Sigmoid colon (tissue), 4 donors: ENCODE results near the gene CRELD2.

Source experiments
- POLR2A ChIP-seq, 2 donors: fragments of 450-650 bp; IDR thresholded peaks; one replicate each; pipeline ENCODE4 v1.6.1; 2016; ENCODE audit warnings: antibody characterized with exemption in 2 of 2, mild to moderate bottlenecking in 2 of 2, moderate library complexity in 2 of 2
- POLR2AphosphoS5 ChIP-seq, 4 donors: sonication (generic); formaldehyde crosslinking; IDR thresholded peaks; one replicate each; pipeline ENCODE4 v1.6.1; 2017; ENCODE audit warnings: antibody characterized with exemption in 4 of 4
- TF ChIP-seq, protein P1 (sequence below), 4 experiments: fragments of 450-650 bp in 3 of 4; fragments of 200-600 bp in 1 of 4; IDR thresholded peaks; one replicate each; pipeline ENCODE4 v1.5.1; 2016 to 2019; ENCODE audit warnings: antibody characterized with exemption in 4 of 4, mild to moderate bottlenecking in 3 of 4, moderate library complexity in 2 of 4

DNA sequence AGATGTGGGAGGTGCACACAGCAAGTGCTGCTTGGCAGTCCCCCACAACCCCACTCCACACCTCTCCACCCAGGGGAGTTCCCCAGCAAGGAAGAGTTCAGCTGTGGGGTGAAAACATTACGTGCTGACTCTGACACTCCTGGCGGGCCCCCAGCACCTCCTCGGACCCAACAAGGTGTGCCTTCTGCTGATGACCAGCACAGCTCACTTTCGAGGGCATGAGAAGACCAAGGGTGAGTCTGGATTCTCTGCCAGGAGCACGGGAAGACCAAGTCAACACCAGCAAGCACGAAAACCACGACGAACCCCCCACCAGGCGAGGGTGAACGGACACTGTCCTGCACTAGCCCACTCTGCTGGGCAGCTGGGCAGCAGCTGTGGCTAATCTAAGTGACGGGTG lies 1.6 kb upstream of the CRELD2 start:
- TF ChIP-seq, protein P1, sequence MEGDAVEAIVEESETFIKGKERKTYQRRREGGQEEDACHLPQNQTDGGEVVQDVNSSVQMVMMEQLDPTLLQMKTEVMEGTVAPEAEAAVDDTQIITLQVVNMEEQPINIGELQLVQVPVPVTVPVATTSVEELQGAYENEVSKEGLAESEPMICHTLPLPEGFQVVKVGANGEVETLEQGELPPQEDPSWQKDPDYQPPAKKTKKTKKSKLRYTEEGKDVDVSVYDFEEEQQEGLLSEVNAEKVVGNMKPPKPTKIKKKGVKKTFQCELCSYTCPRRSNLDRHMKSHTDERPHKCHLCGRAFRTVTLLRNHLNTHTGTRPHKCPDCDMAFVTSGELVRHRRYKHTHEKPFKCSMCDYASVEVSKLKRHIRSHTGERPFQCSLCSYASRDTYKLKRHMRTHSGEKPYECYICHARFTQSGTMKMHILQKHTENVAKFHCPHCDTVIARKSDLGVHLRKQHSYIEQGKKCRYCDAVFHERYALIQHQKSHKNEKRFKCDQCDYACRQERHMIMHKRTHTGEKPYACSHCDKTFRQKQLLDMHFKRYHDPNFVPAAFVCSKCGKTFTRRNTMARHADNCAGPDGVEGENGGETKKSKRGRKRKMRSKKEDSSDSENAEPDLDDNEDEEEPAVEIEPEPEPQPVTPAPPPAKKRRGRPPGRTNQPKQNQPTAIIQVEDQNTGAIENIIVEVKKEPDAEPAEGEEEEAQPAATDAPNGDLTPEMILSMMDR (IDR thresholded peaks at IDR 0.05), result no peak
- TF ChIP-seq POLR2A (IDR thresholded peaks at IDR 0.05) (no peak), POLR2AphosphoS5 (IDR thresholded peaks at IDR 0.05) (no peak)
